ENCODE measurements around the gene MTFMT.

The MTFMT gene

GRCh38 chr15:65067317-65067644, 37.8 kb upstream of the MTFMT start:
- no peak for DNase-seq (ENCODE audit: low read depth in 1 of 2, low spot score in 1 of 2)
- no peak overlapping the region for H3K27ac ChIP-seq (replicated peaks)
- no peak for TF ChIP-seq POLR2AphosphoS5 (IDR thresholded peaks at IDR 0.05; ENCODE audit: low read depth)
- TF ChIP-seq CTCF (IDR thresholded peaks at IDR 0.05; ENCODE audit: insufficient read depth, low read length) = no peak
- no peak for TF ChIP-seq SPI1 (IDR thresholded peaks at IDR 0.05; ENCODE audit: borderline replicate concordance, low read depth)
- no peak for TF ChIP-seq GABPA (IDR thresholded peaks at IDR 0.05; ENCODE audit: low read depth)
- TF ChIP-seq REST (IDR thresholded peaks at IDR 0.05; ENCODE audit: insufficient replicate concordance, low read depth) = no peak

GRCh38 chr15:65066635-65067316, 37.3 kb upstream of the MTFMT start:
- no peak for DNase-seq (ENCODE audit: low read depth in 1 of 2, low spot score in 1 of 2)
- no peak overlapping the region for H3K27ac ChIP-seq (replicated peaks)
- H3K4me3 ChIP-seq (replicated peaks; ENCODE audit: insufficient read depth, low read length) = no peak overlapping the region
- H3K27me3 ChIP-seq (ENCODE audit: insufficient read depth, poor library complexity, severe bottlenecking) = peaks cover 27% of the 10 kb centered on the region
- TF ChIP-seq SPI1 (IDR thresholded peaks at IDR 0.05; ENCODE audit: borderline replicate concordance, low read depth) = no peak
- TF ChIP-seq CTCF (IDR thresholded peaks at IDR 0.05; ENCODE audit: insufficient read depth, low read length) = no peak
- TF ChIP-seq POLR2AphosphoS5 (IDR thresholded peaks at IDR 0.05; ENCODE audit: low read depth) = no peak
- no peak for TF ChIP-seq GABPA (IDR thresholded peaks at IDR 0.05; ENCODE audit: low read depth)
- no peak for TF ChIP-seq REST (IDR thresholded peaks at IDR 0.05; ENCODE audit: insufficient replicate concordance, low read depth)

More at GRCh38 chr15:65067317-65067644, 37.8 kb upstream of the MTFMT start:
- no peak overlapping the region for H3K4me3 ChIP-seq (replicated peaks; ENCODE audit: insufficient read depth, low read length)
- peaks cover 27% of the 10 kb centered on the region for H3K27me3 ChIP-seq (ENCODE audit: insufficient read depth, poor library complexity, severe bottlenecking)

GRCh38 chr15:65066001-65066634, 36.7 kb upstream of the MTFMT start:
- no peak for DNase-seq (ENCODE audit: low read depth in 1 of 2, low spot score in 1 of 2)
- no peak overlapping the region for H3K27ac ChIP-seq (replicated peaks)
- TF ChIP-seq REST (IDR thresholded peaks at IDR 0.05; ENCODE audit: insufficient replicate concordance, low read depth) = no peak
- no peak for TF ChIP-seq SPI1 (IDR thresholded peaks at IDR 0.05; ENCODE audit: borderline replicate concordance, low read depth)
- TF ChIP-seq CTCF (IDR thresholded peaks at IDR 0.05; ENCODE audit: insufficient read depth, low read length) = no peak
- no peak for TF ChIP-seq POLR2AphosphoS5 (IDR thresholded peaks at IDR 0.05; ENCODE audit: low read depth)
- no peak for TF ChIP-seq GABPA (IDR thresholded peaks at IDR 0.05; ENCODE audit: low read depth)
- H3K4me3 ChIP-seq (replicated peaks; ENCODE audit: insufficient read depth, low read length) = no peak overlapping the region
- H3K27me3 ChIP-seq (ENCODE audit: insufficient read depth, poor library complexity, severe bottlenecking) = peaks cover 27% of the 10 kb centered on the region

All from HL-60 (cell line).